Measurements from ENCODE around the gene CXCR6. TPM values are rescaled to one million over a fixed set of nuclear protein-coding genes. Genes with fewer than 3 reads are reported as not detected.
"Not testable (repeated sequence)": the region's sequence is repeated elsewhere in the genome, so short reads cannot be mapped to it uniquely, and the experiment has no call there.

Gene CXCR6
- polyA plus RNA-seq, 1 of the 3 experiments (the other 2 are of a cell fraction) = not detected

- TF ChIP-seq ZBTB33 (IDR thresholded peaks at IDR 0.05; ENCODE audit: borderline replicate concordance, low read depth) (no peak), IRF3 (IDR thresholded peaks at IDR 0.05; ENCODE audit: low read depth, low read length) (no peak), FOSL2 (IDR thresholded peaks at IDR 0.05; ENCODE audit: borderline replicate concordance, low read depth) (no peak), MAX (IDR thresholded peaks at IDR 0.05; ENCODE audit: low read depth) (0 out of 2 replicates have a peak, but pooled peaks have one; percentile 17), FOXJ3 (CRISPR knock-in tag; IDR thresholded peaks at IDR 0.05) (no peak), JUND (IDR thresholded peaks at IDR 0.05) (no peak)
Observed at GRCh38 chr3:45994419-45995235, 51.4 kb downstream of the CXCR6 start (continued).

- Histone ChIP-seq H3K9me3 (no peaks in the 10 kb centered on the region), H3K27ac (ENCODE audit: low read depth in 2 of 2, low read length in 1 of 2) (peak within 1 kb of the TSS; percentile 33 to 43; a peak in 2 of 4 replicates), H3K27me3 (ENCODE audit: insufficient read depth) (no peaks in the 10 kb centered on the region; the same call in 1 of the 2 replicates), H3K4me3 (ENCODE audit: low read depth in 2 of 2, low read length in 1 of 2) (peak within 1 kb of the TSS; percentile 94 to 97), H2AFZ (ENCODE audit: low read depth) (peak within 1 kb of the TSS; percentile 99), H3K9ac (peak within 1 kb of the TSS; percentile 83), H3K9me2 (no peaks in the 10 kb centered on the region), H4K20me1 (ENCODE audit: insufficient read depth) (no peaks in the 10 kb centered on the region), H3F3A (replicated peaks; ENCODE audit: insufficient read depth) (peaks cover 11% of the 10 kb centered on the region), H3K36me3 (replicated peaks in 1 of 2; ENCODE audit: control insufficient read depth in 1 of 2, insufficient read depth in 2 of 2, low read length in 1 of 2) (no peaks in the 10 kb centered on the region), H3K4me2 (peak within 1 kb of the TSS; percentile 98), H3K79me2 (ENCODE audit: insufficient read depth) (peaks cover 3% of the 10 kb centered on the region; the same call in 1 of the 2 replicates), H3K4me1 (ENCODE audit: control insufficient read depth in 1 of 2, insufficient read depth in 2 of 2, low read depth in 1 of 2, low read length in 1 of 2) (peaks cover 8 to 17% of the 10 kb centered on the region in 2 experiments; a peak in 3 of 4 replicates)
- ChIA-PET POLR2A (no interaction called here), CTCF (interaction anchor here (1.1 to 2.7 kb wide), 3 partner anchors 10 to 82 kb away, joined by 3 to 7 read pairs (median 4); no protein-coding TSS in a partner anchor)
- TF ChIP-seq ELF1 (IDR thresholded peaks at IDR 0.05) (peak; percentile 60; the same call in 1 of the 2 replicates), GABPA (IDR thresholded peaks at IDR 0.05; ENCODE audit: low read depth) (peak; percentile 50; the same call in 1 of the 2 replicates), TAF1 (IDR thresholded peaks at IDR 0.05; ENCODE audit: borderline replicate concordance, low read depth, low read length) (peak; percentile 64; the same call in 1 of the 2 replicates), POLR2AphosphoS5 (IDR thresholded peaks at IDR 0.05; ENCODE audit: low read depth, low read length) (peak; percentile 59), IRF3 (IDR thresholded peaks at IDR 0.05; ENCODE audit: low read depth, low read length) (no peak), YY1 (IDR thresholded peaks at IDR 0.05; ENCODE audit: low read depth) (peak; percentile 90), CHD2 (IDR thresholded peaks at IDR 0.05; ENCODE audit: low read length, partially characterized antibody) (peak; percentile 67), MAX (IDR thresholded peaks at IDR 0.05; ENCODE audit: low read depth) (peak; percentile 78), PBX3 (IDR thresholded peaks at IDR 0.05) (no peak), RFX5 (IDR thresholded peaks at IDR 0.05; ENCODE audit: low read length) (no peak), RXRA (IDR thresholded peaks at IDR 0.05; ENCODE audit: borderline replicate concordance, low read depth) (no peak)
- DNase-seq = peak; percentile 97
- WGBS (ENCODE audit: low lambda C conversion rate) = 20% methylated on average over 12 of the region's 67 CpGs
Observed at GRCh38 chr3:45995236-45996192, 52.2 kb downstream of the CXCR6 start, which contains the start of gene FYCO1. TSS of gene FYCO1 (minus strand) at chr3:45995824. CDS start at chr3:45984910, 10,914 bp downstream.

GRCh38 chr3:45997499-45997898 lies 54.2 kb downstream of the CXCR6 start:
- H3K9ac ChIP-seq; H4K20me1 ChIP-seq (ENCODE audit: insufficient read depth); H3K9me3 ChIP-seq; H3K9me2 ChIP-seq; H3K4me3 ChIP-seq (ENCODE audit: low read depth in 2 of 2, low read length in 1 of 2); H2AFZ ChIP-seq (ENCODE audit: low read depth); H3K27me3 ChIP-seq (ENCODE audit: insufficient read depth); H3F3A ChIP-seq (replicated peaks; ENCODE audit: insufficient read depth); H3K27ac ChIP-seq (ENCODE audit: low read depth in 2 of 2, low read length in 1 of 2); DNase-seq; H3K79me2 ChIP-seq (ENCODE audit: insufficient read depth); H3K4me2 ChIP-seq; POLR2A ChIA-PET; H3K36me3 ChIP-seq (replicated peaks in 1 of 2; ENCODE audit: control insufficient read depth in 1 of 2, insufficient read depth in 2 of 2, low read length in 1 of 2): not testable (repeated sequence)
- CTCF ChIA-PET = interaction anchor here (2.7 kb wide), 1 partner anchor 80 kb away, joined by 7 read pairs; no protein-coding TSS in a partner anchor
- peaks cover 8 to 12% of the 10 kb centered on the region in 2 experiments; a peak in 3 of 4 replicates for H3K4me1 ChIP-seq (ENCODE audit: control insufficient read depth in 1 of 2, insufficient read depth in 2 of 2, low read depth in 1 of 2, low read length in 1 of 2)
- WGBS (ENCODE audit: low lambda C conversion rate) = 77% methylated on average over 18 of the region's 19 CpGs

All from SK-N-SH (cell line).